Thoracic aorta (tissue), 2 donors: ENCODE measurements around the gene SLC9A3. TPM values are rescaled to one million over a fixed set of nuclear protein-coding genes. Genes with fewer than 3 reads are reported as not detected.
"Not testable (repeated sequence)": the region's sequence is repeated elsewhere in the genome, so short reads cannot be mapped to it uniquely, and the experiment has no call there.

Experiments
- ATAC-seq: fragments of 150-250 bp; one replicate; pipeline ENCODE4 v1.8.0; 2017; ENCODE audit warnings: low read depth; ENCODE audit not compliant: insufficient number of reproducible peaks, low FRiP score
- DNase-seq: peaks from one replicate; pipeline ENCODE4 v3.0.0-alpha.2; 2020; ENCODE audit warnings: low spot score
- H3K27ac ChIP-seq, 2 donors: fragments of 200-600 bp; sonication (generic); 1 replicate in 1 of 2; 2 replicates in 1 of 2; pipeline ENCODE4 v1.5.1; 2016; ENCODE audit warnings: mild to moderate bottlenecking in 2 of 2, moderate library complexity in 2 of 2
- H3K27me3 ChIP-seq: fragments of 200-600 bp; sonication (generic); replicated peaks from 2 replicates; pipeline ENCODE4 v1.6.0; 2016; ENCODE audit warnings: mild to moderate bottlenecking; ENCODE audit not compliant: insufficient read depth
- H3K36me3 ChIP-seq: fragments of 200-600 bp; sonication (generic); one replicate; pipeline ENCODE4 v1.5.1; 2016
- H3K4me1 ChIP-seq, 2 donors: fragments of 200-600 bp; sonication (generic); 1 replicate in 1 of 2; 2 replicates in 1 of 2; pipeline versions ENCODE4 v1.5.1 to v1.6.0; 2016; ENCODE audit warnings: low read depth in 2 of 2, mild to moderate bottlenecking in 1 of 2; ENCODE audit not compliant: control insufficient read depth in 1 of 2
- H3K4me3 ChIP-seq: fragments of 200-600 bp; sonication (generic); 2 replicates; pipeline ENCODE4 v1.5.1; 2016; ENCODE audit warnings: mild to moderate bottlenecking
- H3K9me3 ChIP-seq: fragments of 200-600 bp; sonication (generic); 2 replicates; pipeline ENCODE4 v1.5.1; 2016
- total RNA-seq, 2 donors: library from RNA; depleted of rRNA; stranded (reverse); fragments of >200 nt; gene quantifications; one replicate each; pipeline versions ENCODE4 v1.1.0 to v1.2.3, GENCODE V29; 2016
- TF ChIP-seq, protein P1 (sequence below): fragments of 200-600 bp; sonication (generic); IDR thresholded peaks from one replicate; pipeline ENCODE4 v1.5.1; 2019; ENCODE audit warnings: antibody characterized with exemption

Gene SLC9A3
- total RNA-seq, 2 donors from 2014 or later: 1.6 to 1.8 TPM

DNA sequence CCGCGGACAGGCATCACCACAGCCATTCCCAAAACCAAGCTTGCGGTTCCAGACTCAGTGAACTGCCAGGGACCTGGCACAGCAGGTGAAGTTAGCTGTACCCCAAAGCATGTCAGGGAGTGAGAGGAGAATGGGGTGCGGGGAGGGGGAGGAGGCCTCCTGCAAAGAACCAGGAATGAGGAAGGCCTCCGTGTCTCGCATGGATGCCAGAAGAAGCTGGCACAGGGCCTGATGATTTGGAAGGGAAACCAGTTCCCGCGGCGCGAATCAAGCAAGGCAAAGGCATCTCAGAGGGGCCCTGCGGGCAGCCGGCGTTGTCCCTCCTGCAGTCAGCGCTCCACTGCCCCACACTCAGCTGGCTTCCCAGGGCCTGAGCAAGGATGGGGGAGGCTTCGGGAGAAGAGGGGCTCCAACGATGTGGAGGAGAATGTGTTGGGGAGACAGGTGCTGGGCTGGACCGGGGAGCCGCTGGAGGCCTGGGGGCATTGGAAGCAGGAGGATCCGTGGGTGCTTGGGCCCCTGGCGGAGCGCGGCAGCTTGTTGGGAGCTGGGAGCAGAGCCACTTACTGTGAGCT lies 14.6 kb downstream of the SLC9A3 start:
- Histone ChIP-seq H3K36me3 (no peaks in the 10 kb centered on the region), H3K4me3 (no peak overlapping the region), H3K9me3 (no peaks in the 10 kb centered on the region), H3K4me1 (no peaks in the 10 kb centered on the region), H3K27me3 (no peaks in the 10 kb centered on the region), H3K27ac (no peak overlapping the region)
- no peak for DNase-seq
- no peak for ATAC-seq
- TF ChIP-seq, protein P1, sequence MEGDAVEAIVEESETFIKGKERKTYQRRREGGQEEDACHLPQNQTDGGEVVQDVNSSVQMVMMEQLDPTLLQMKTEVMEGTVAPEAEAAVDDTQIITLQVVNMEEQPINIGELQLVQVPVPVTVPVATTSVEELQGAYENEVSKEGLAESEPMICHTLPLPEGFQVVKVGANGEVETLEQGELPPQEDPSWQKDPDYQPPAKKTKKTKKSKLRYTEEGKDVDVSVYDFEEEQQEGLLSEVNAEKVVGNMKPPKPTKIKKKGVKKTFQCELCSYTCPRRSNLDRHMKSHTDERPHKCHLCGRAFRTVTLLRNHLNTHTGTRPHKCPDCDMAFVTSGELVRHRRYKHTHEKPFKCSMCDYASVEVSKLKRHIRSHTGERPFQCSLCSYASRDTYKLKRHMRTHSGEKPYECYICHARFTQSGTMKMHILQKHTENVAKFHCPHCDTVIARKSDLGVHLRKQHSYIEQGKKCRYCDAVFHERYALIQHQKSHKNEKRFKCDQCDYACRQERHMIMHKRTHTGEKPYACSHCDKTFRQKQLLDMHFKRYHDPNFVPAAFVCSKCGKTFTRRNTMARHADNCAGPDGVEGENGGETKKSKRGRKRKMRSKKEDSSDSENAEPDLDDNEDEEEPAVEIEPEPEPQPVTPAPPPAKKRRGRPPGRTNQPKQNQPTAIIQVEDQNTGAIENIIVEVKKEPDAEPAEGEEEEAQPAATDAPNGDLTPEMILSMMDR: no peak

DNA sequence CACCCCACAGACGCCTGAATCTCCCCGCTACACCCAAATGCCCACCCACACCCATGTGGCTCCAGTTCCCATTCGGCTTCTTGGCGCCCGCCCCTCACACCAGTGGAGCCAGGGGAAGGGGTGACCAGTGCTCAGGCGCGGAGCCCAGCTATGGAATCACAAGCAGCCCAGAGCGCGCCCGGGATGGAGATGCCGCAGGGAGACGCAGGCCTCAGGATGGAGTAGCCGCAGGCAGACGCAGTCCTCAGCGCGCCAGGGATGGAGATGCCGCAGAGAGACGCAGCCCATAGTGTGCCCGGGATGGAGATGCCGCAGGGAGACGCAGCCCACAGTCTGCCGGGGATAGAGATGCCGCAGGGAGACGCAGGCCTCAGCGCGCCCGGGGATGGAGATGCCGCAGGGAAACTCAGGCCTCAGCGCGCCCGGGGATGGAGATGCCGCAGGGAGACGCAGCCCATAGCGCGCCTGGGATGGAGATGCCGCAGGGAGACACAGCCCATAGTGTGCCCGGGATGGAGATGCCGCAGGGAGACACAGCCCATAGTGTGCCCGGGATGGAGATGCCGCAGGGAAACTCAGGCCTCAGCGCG lies 16.2 kb downstream of the SLC9A3 start:
- not testable (repeated sequence) for ATAC-seq, H3K36me3 ChIP-seq, H3K4me3 ChIP-seq, H3K4me1 ChIP-seq, H3K27me3 ChIP-seq, H3K27ac ChIP-seq, DNase-seq, H3K9me3 ChIP-seq

DNA sequence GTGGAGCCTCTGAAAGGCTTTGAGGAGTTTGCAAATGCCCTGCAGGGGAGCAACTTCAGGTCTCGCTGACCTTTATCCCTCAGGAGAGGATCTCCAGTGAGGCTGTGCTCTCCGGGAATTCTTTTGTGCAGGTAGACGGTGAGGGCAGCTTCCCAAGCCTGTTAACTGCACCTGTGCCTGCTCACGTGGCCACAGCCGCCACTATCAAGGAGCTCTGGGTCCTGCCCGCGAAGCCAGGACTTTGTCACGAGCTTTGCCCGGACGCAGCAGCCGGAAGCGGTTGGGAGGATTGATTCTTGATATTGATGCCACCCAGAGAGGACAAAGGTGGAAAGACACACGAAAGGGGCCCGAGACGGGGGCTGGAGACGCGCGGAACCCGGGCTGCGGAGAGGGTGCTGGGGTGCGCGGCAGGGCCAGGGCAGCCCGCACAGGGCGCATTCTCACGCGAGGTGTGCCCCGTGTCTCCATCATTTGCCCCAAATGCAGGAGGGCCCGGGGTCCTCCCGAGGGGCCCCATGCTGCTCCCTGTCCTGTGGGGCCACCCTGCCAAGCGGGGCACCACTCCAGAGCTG lies 18.2 kb downstream of the SLC9A3 start:
- Histone ChIP-seq H3K4me1 (peaks cover 3 to 11% of the 10 kb centered on the region in 2 donors), H3K36me3 (no peaks in the 10 kb centered on the region), H3K4me3 (no peak overlapping the region), H3K9me3 (no peaks in the 10 kb centered on the region), H3K27ac (no peak overlapping the region), H3K27me3 (no peaks in the 10 kb centered on the region)
- no peak for DNase-seq
- ATAC-seq: no peak
- TF ChIP-seq, protein P1: no peak

DNA sequence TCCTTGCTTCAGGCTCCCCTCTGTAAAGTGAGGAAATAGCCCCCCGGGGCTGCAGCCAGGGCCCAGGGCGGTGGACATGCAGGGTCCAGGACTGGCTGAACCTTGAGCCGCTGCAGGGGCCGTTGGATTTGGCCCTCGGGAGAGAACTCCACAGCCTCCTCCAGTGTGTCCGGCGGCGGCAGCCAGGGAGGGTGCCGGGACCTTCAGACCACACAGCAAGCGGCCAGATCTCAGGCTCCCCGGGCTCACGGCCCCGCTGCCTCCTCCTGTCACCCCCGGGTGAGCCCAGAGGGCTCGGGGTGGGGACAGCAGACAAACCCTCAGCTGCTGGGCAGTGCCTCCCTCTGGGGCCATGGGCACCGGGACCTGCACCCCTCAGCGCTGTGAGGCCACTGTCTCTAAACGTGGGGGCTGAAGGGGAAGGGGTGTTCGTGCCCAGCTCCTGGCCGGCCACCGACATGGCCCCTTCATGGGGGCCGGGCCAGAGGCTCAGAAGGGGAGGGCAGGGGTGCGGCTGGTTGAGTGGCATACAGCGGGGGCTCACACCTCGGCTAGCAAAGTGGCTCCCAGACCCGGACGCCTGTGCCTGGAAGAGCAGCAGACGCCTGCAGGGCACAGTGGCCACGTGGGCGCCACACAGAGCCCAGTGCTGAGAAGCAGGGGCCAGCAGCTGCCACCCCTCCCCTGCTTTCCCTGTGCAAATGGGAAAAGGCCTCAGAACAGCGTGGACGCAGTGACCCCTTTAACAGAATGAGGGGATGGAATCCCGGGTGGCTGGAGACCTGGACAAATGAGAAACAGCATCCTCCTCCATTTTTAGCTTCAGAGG lies 19.7 kb downstream of the SLC9A3 start:
- no peaks in the 10 kb centered on the region for H3K9me3 ChIP-seq
- no peaks in the 10 kb centered on the region for H3K36me3 ChIP-seq
- TF ChIP-seq, protein P1: no peak
- no peak for ATAC-seq
- no peaks in the 10 kb centered on the region for H3K27me3 ChIP-seq
- no peak overlapping the region for H3K4me3 ChIP-seq
- no peak for DNase-seq
- peaks cover 3 to 11% of the 10 kb centered on the region in 2 donors for H3K4me1 ChIP-seq
- H3K27ac ChIP-seq: no peak overlapping the region

DNA sequence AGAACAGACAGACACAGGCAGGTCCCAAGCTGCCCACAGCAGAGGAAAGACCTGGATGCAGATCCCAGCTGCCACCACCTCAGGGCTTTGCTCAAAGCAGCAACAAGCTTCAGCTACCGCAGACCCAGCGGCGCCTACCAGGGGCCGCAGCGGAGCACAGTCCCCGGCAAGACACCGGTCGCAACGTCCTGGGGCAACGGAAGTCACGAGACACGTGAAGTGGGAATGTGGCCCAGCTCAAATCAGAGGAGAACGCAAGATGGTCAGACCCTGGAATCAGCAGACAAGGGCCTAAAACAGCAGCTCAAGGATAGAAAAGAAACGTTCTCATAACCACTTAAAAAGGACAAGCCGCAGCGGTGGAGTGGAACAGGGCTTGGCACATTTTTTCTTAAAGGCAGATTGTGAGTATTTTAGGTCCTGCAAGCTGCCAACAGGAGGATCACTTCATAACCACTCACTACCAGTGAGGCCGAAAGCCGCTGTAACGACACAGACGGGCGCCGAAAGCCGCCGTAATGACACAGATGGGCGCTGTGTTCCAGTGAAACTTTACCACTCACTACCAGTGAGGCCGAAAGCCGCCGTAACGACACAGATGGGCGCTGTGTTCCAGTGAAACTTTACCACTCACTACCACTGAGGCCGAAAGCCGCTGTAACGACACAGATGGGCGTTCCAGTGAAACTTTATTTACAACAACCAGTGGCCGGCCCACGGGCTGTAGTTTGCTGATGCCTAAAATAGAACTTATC lies 21.7 kb downstream of the SLC9A3 start:
- Histone ChIP-seq H3K4me1 (peaks cover 3 to 11% of the 10 kb centered on the region in 2 donors), H3K27me3 (no peaks in the 10 kb centered on the region), H3K36me3 (no peaks in the 10 kb centered on the region), H3K4me3 (peak overlapping the region; percentile 53), H3K27ac (no peak overlapping the region), H3K9me3 (no peaks in the 10 kb centered on the region)
- ATAC-seq (no peak), DNase-seq (no peak)
- TF ChIP-seq, protein P1: no peak
